Measurements from ENCODE around the gene CDK6.
A peak's percentile ranks its signal among the peaks of the same experiment; 100 is the strongest.

The CDK6 gene

GRCh38 chr7:92773808-92774207, 62.6 kb downstream of the CDK6 start:
- no peak for TF ChIP-seq CTCF (IDR thresholded peaks at IDR 0.05; ENCODE audit: insufficient read depth, low read depth, low read length, missing control alignments)
- H3K4me3 ChIP-seq (ENCODE audit: low read length), result no peak overlapping the region
- no peak for DNase-seq (ENCODE audit: low read depth)

- DNase-seq (ENCODE audit: low read depth), result no peak
- TF ChIP-seq CTCF (IDR thresholded peaks at IDR 0.05; ENCODE audit: insufficient read depth, low read depth, low read length, missing control alignments), result no peak
- H3K4me3 ChIP-seq (ENCODE audit: low read length), result no peak overlapping the region
These were observed 66.5 kb downstream of the CDK6 start for GRCh38 chr7:92769844-92770243.

GRCh38 chr7:92769394-92769699, 67.0 kb downstream of the CDK6 start:
- DNase-seq (ENCODE audit: low read depth), result no peak
- no peak overlapping the region for H3K4me3 ChIP-seq (ENCODE audit: low read length)
- TF ChIP-seq CTCF (IDR thresholded peaks at IDR 0.05; ENCODE audit: insufficient read depth, low read depth, low read length, missing control alignments), result no peak

- no peak for TF ChIP-seq CTCF (IDR thresholded peaks at IDR 0.05; ENCODE audit: insufficient read depth, low read depth, low read length, missing control alignments)
These were observed 67.6 kb downstream of the CDK6 start for GRCh38 chr7:92768501-92769393.

GRCh38 chr7:92767437-92767836, 68.9 kb downstream of the CDK6 start:
- no peak for DNase-seq (ENCODE audit: low read depth)
- no peak for TF ChIP-seq CTCF (IDR thresholded peaks at IDR 0.05; ENCODE audit: insufficient read depth, low read depth, low read length, missing control alignments)
- H3K4me3 ChIP-seq (ENCODE audit: low read length), result no peak overlapping the region

More at GRCh38 chr7:92768501-92769393, 67.6 kb downstream of the CDK6 start:
- H3K4me3 ChIP-seq (ENCODE audit: low read length), result no peak overlapping the region
- peak; percentile 78 for DNase-seq (ENCODE audit: low read depth)

- DNase-seq (ENCODE audit: low read depth), result peak; percentile 59
- no peak for TF ChIP-seq CTCF (IDR thresholded peaks at IDR 0.05; ENCODE audit: insufficient read depth, low read depth, low read length, missing control alignments)
- no peak overlapping the region for H3K4me3 ChIP-seq (ENCODE audit: low read length)
These were observed 69.8 kb downstream of the CDK6 start for GRCh38 chr7:92766461-92767003.

Data from epithelial cell of esophagus (primary cell).